ENCODE data around the gene DLK2.
A peak's percentile ranks its signal among the peaks of the same experiment; 100 is the strongest.
"Not testable (repeated sequence)": the region's sequence is repeated elsewhere in the genome, so short reads cannot be mapped to it uniquely, and the experiment has no call there.

The DLK2 gene

GRCh38 chr6:43455531-43456428 is at the start of gene DLK2:
DLK2 (minus strand) TSS chr6:43455548; CDS start chr6:43454825, 723 bp downstream.
- DNase-seq (ENCODE audit: low read depth in 3 of 3) = peak; percentile 36 to 69 (median 59)

GRCh38 chr6:43503443-43503842 is 48.1 kb upstream of the DLK2 start:
- no peak for DNase-seq (ENCODE audit: low read depth in 3 of 3)

- no peak for DNase-seq (ENCODE audit: low read depth in 3 of 3)
Observed at GRCh38 chr6:43502666-43503065, 47.3 kb upstream of the DLK2 start.

GRCh38 chr6:43500921-43501320 is 45.6 kb upstream of the DLK2 start:
- DNase-seq (ENCODE audit: low read depth in 3 of 3) = no peak

- no peak for DNase-seq (ENCODE audit: low read depth in 3 of 3)
Observed at GRCh38 chr6:43499028-43499815, 43.9 kb upstream of the DLK2 start.

GRCh38 chr6:43498291-43498690 is 42.9 kb upstream of the DLK2 start:
- DNase-seq (ENCODE audit: low read depth in 3 of 3) = not testable (repeated sequence)

GRCh38 chr6:43497689-43498088 is 42.3 kb upstream of the DLK2 start:
- DNase-seq (ENCODE audit: low read depth in 3 of 3) = no peak

GRCh38 chr6:43497129-43497396 is 41.7 kb upstream of the DLK2 start:
- no peak for DNase-seq (ENCODE audit: low read depth in 3 of 3)

GRCh38 chr6:43496370-43497128 is 41.2 kb upstream of the DLK2 start:
- DNase-seq (ENCODE audit: low read depth in 3 of 3) = no peak

GRCh38 chr6:43495409-43495941 is 40.1 kb upstream of the DLK2 start:
- DNase-seq (ENCODE audit: low read depth in 3 of 3) = no peak

GRCh38 chr6:43494766-43495165 is 39.4 kb upstream of the DLK2 start:
- no peak for DNase-seq (ENCODE audit: low read depth in 3 of 3)

GRCh38 chr6:43494321-43494720 is 39.0 kb upstream of the DLK2 start:
- DNase-seq (ENCODE audit: low read depth in 3 of 3) = no peak

GRCh38 chr6:43493833-43494232 is 38.5 kb upstream of the DLK2 start:
- DNase-seq (ENCODE audit: low read depth in 3 of 3) = no peak

- no peak for DNase-seq (ENCODE audit: low read depth in 3 of 3)
Observed at GRCh38 chr6:43493230-43493629, 37.9 kb upstream of the DLK2 start.

GRCh38 chr6:43492673-43493072 is 37.3 kb upstream of the DLK2 start:
- DNase-seq (ENCODE audit: low read depth in 3 of 3) = no peak

- DNase-seq (ENCODE audit: low read depth in 3 of 3) = no peak
Observed at GRCh38 chr6:43491750-43492661, 36.7 kb upstream of the DLK2 start.

- no peak for DNase-seq (ENCODE audit: low read depth in 3 of 3)
Observed at GRCh38 chr6:43490523-43490939, 35.2 kb upstream of the DLK2 start.

- DNase-seq (ENCODE audit: low read depth in 3 of 3) = no peak
Observed at GRCh38 chr6:43489277-43490072, 34.1 kb upstream of the DLK2 start.

GRCh38 chr6:43488667-43489276 is 33.4 kb upstream of the DLK2 start:
- DNase-seq (ENCODE audit: low read depth in 3 of 3) = no peak

Data from stimulated activated CD4-positive, alpha-beta T cell treated with anti-CD3 and anti-CD28 coated beads, TNF-alpha, amount 100 ng/mL, for 4 hours (primary cell).